AG04449 (cell line): ENCODE data around the gene PPFIA1.
"Not testable (repeated sequence)": the region's sequence is repeated elsewhere in the genome, so short reads cannot be mapped to it uniquely, and the experiment has no call there.

ENCODE experiments used
- CTCF ChIA-PET: fragments of 350-600 bp; formaldehyde crosslinking; extraction: SDS; loops from one replicate; lab custom pipeline; 2021; ENCODE audit warnings: antibody characterized with exemption; lab: Yijun Ruan, JAX
- POLR2A ChIA-PET: fragments of 400-600, 350-600 bp; formaldehyde crosslinking; extraction: SDS; loops from one replicate; lab custom pipeline; 2020; ENCODE audit warnings: antibody characterized with exemption, inconsistent platforms; lab: Yijun Ruan, JAX
- DNase-seq: peaks from one replicate; pipeline ENCODE4 v3.0.0-alpha.2; 2010; ENCODE audit warnings: low read depth, low spot score
- H3K4me3 ChIP-seq: 2 replicates; pipeline ENCODE4 v1.5.1; 2011; ENCODE audit warnings: low read depth, mild to moderate bottlenecking, control low read depth, low read length
- CTCF ChIP-seq: IDR thresholded peaks from one replicate; pipeline ENCODE4 v1.5.1; 2011; ENCODE audit warnings: mild to moderate bottlenecking, moderate library complexity, low read length, control low read depth, inconsistent platforms; ENCODE audit not compliant: insufficient read depth; ENCODE audit errors: missing control alignments

PPFIA1 gene

GRCh38 chr11:70384566-70385152 is 114.2 kb downstream of the PPFIA1 start:
- DNase-seq, result no peak
- H3K4me3 ChIP-seq, result no peak overlapping the region
- TF ChIP-seq CTCF, result no peak
- ChIA-PET POLR2A (no interaction called here), CTCF (interaction anchor here (1.2 to 2.1 kb wide), 3 partner anchors 13 to 30 kb away, joined by 3 to 6 read pairs (median 5); partner anchors contain the start of gene CTTN)

- DNase-seq, result no peak
- ChIA-PET POLR2A (no interaction called here), CTCF (interaction anchor here (0.6 kb wide), 1 partner anchor 14 kb away, joined by 3 read pairs; no protein-coding TSS in a partner anchor)
- TF ChIP-seq CTCF, result no peak
- no peak overlapping the region for H3K4me3 ChIP-seq
Measured at GRCh38 chr11:70387564-70387963, 117.1 kb downstream of the PPFIA1 start.

- POLR2A ChIA-PET, result no interaction called here
- DNase-seq, result no peak
- TF ChIP-seq CTCF, result no peak
- no peak overlapping the region for H3K4me3 ChIP-seq
- CTCF ChIA-PET, result interaction anchor here (1.8 kb wide), 1 partner anchor 26 kb away, joined by 4 read pairs; no protein-coding TSS in a partner anchor
Measured at GRCh38 chr11:70389201-70389600, 118.7 kb downstream of the PPFIA1 start.

GRCh38 chr11:70390882-70391281 is 120.4 kb downstream of the PPFIA1 start:
- DNase-seq, H3K4me3 ChIP-seq, POLR2A ChIA-PET, CTCF ChIA-PET: not testable (repeated sequence)

- ChIA-PET POLR2A (no interaction called here), CTCF (no interaction called here)
Measured at GRCh38 chr11:70394211-70394950, 123.9 kb downstream of the PPFIA1 start.

GRCh38 chr11:70397336-70397982 is 127.0 kb downstream of the PPFIA1 start:
- TF ChIP-seq CTCF, result no peak
- no peak for DNase-seq
- ChIA-PET CTCF (interaction anchor here (1.0 to 2.0 kb wide), 3 partner anchors 13 to 17 kb away, joined by 3 to 5 read pairs (median 3); no protein-coding TSS in a partner anchor), POLR2A (interaction anchor here (0.5 to 0.8 kb wide), 2 partner anchors 15 to 18 kb away, joined by 3 to 4 read pairs; no protein-coding TSS in a partner anchor)
- peak overlapping the region; percentile 64 for H3K4me3 ChIP-seq

More at GRCh38 chr11:70394211-70394950, 123.9 kb downstream of the PPFIA1 start:
- no peak overlapping the region for H3K4me3 ChIP-seq
- no peak for DNase-seq
- no peak for TF ChIP-seq CTCF
